PC-3 (cell line): Measurements from ENCODE around the gene NLRP1. TPM values are rescaled to one million over a fixed set of nuclear protein-coding genes. Genes with fewer than 3 reads are reported as not detected.

Experiments
- ATAC-seq: fragments of 200-7000 bp; cut with Tn5 transposase; 2 replicates; pipeline ENCODE4 v1.9.1; 2020; ENCODE audit warnings: mild to moderate bottlenecking, moderate library complexity
- BruUV-seq: library from RNA; stranded (reverse); fragments of 400-500 nt; replicated peaks from 2 replicates; lab custom pipeline; 2021; lab: Mats Ljungman, UMichigan
- CTCF ChIA-PET: fragments of 300-600 bp; sonication (Branson Sonifier 250); formaldehyde crosslinking; loops from one replicate; lab custom pipeline; 2022; ENCODE audit warnings: antibody characterized with exemption; lab: Charles Lee
- POLR2A ChIA-PET: fragments of 300-600 bp; sonication (Branson Sonifier 250); formaldehyde crosslinking; loops from one replicate; lab custom pipeline; 2022; ENCODE audit warnings: antibody characterized with exemption; ENCODE audit not compliant: unreplicated experiment; lab: Charles Lee
- DNase-seq: peaks from one replicate; pipeline ENCODE4 v3.0.0-alpha.2; 2015
- H2AFZ ChIP-seq: fragments of 300-600 bp; sonication (generic); 2 replicates; pipeline ENCODE4 v1.6.0; 2016; ENCODE audit warnings: antibody characterized with exemption, low read length
- H3F3A ChIP-seq: fragments of 300-600 bp; sonication (generic); one replicate; pipeline ENCODE4 v1.6.0; 2017; ENCODE audit warnings: antibody characterized with exemption, low read length, control low read depth, mild to moderate bottlenecking; ENCODE audit not compliant: unreplicated experiment
- H3K27ac ChIP-seq: fragments of 300-600 bp; sonication (generic); 2 replicates; pipeline ENCODE4 v1.5.1; 2016; ENCODE audit warnings: mild to moderate bottlenecking, low read length
- H3K27me3 ChIP-seq: fragments of 300-600 bp; sonication (generic); 2 replicates; pipeline ENCODE4 v1.6.1; 2016; ENCODE audit warnings: low read length, mixed read lengths
- H3K36me3 ChIP-seq: fragments of 300-600 bp; sonication (generic); 2 replicates; pipeline ENCODE4 v1.6.1; 2016; ENCODE audit warnings: low read depth, mixed run types, low read length, mixed read lengths
- H3K4me1 ChIP-seq: fragments of 300-600 bp; sonication (generic); 2 replicates; pipeline ENCODE4 v1.5.1; 2016; ENCODE audit warnings: low read length; ENCODE audit not compliant: insufficient read depth
- H3K4me2 ChIP-seq: fragments of 300-600 bp; sonication (generic); 2 replicates; pipeline ENCODE4 v1.6.0; 2016; ENCODE audit warnings: low read length
- H3K4me3 ChIP-seq: fragments of 300-600 bp; sonication (generic); 2 replicates; pipeline ENCODE4 v1.5.1; 2016; ENCODE audit warnings: mild to moderate bottlenecking, low read length, mixed read lengths
- H3K79me2 ChIP-seq: fragments of 300-600 bp; sonication (generic); 2 replicates; pipeline ENCODE4 v1.6.1; 2017; ENCODE audit warnings: low read length, mixed read lengths
- H3K9ac ChIP-seq: fragments of 300-600 bp; sonication (generic); 2 replicates; pipeline ENCODE4 v1.6.0; 2016; ENCODE audit warnings: mild to moderate bottlenecking, low read length
- H3K9me2 ChIP-seq: fragments of 300-600 bp; sonication (generic); replicated peaks from 2 replicates; pipeline ENCODE4 v1.6.1; 2016; ENCODE audit warnings: mixed run types, low read length, mixed read lengths
- H3K9me3 ChIP-seq: fragments of 300-600 bp; sonication (generic); 2 replicates; pipeline ENCODE4 v1.6.1; 2016; ENCODE audit warnings: low read length, mixed read lengths
- H4K20me1 ChIP-seq: fragments of 300-600 bp; sonication (generic); 2 replicates; pipeline ENCODE4 v1.6.1; 2016; ENCODE audit warnings: low read length, mixed read lengths
- EZH2 ChIP-seq: fragments of 300-600 bp; sonication (generic); IDR thresholded peaks from one replicate; pipeline ENCODE4 v1.6.1; 2017; ENCODE audit warnings: antibody characterized with exemption, mild to moderate bottlenecking, low read length; ENCODE audit not compliant: unreplicated experiment
- EZH2phosphoT487 ChIP-seq: fragments of 300-600 bp; sonication (generic); IDR thresholded peaks from 2 replicates; pipeline ENCODE4 v1.6.1; 2018; ENCODE audit warnings: mild to moderate bottlenecking, antibody characterized with exemption, low read length, borderline replicate concordance
- intact Hi-C: fragments of 100-400 bp; cut with micrococcal nuclease; formaldehyde crosslinking; loops from 2 replicates; pipeline ENCODE4 v1.9.0; 2023
- total RNA-seq: library from RNA; depleted of rRNA; stranded (reverse); fragments of >200 nt; gene quantifications from 2 replicates; pipeline ENCODE4 v1.2.3, GENCODE V29; 2014
- TF ChIP-seq, protein P1 (sequence below): fragments of 300-600 bp; sonication (generic); conservative IDR thresholded peaks from 2 replicates; pipeline ENCODE4 v1.5.1; 2017; ENCODE audit warnings: antibody characterized with exemption, low read depth, mild to moderate bottlenecking, low read length

The NLRP1 gene
- total RNA-seq, 1 experiment from 2014 or later, result 1.8 TPM

DNA sequence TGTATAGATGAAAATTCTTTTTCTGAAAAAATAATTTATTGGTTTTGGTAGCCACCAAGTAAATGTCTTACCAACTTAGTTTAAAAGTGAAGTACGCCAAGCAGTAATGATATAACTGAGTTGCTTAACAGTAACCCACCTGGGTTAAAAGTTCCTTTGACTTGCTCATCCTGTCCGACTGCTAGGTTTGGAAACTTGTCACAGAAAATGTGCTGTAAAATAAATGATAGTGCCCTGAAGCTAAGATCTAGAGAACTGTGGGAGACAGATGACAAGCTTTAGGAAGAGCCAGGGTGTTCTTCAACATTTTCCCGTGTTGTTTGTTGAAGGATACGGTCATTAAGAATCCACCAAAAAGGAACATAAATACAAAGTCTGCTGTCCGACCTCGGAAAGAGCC is 103.3 kb downstream of the NLRP1 start:
- ATAC-seq, result no peak
- no peaks in the 10 kb centered on the region for H3F3A ChIP-seq
- ChIA-PET POLR2A (interaction anchor here (0.5 kb wide), 1 partner anchor 1159 kb away, joined by 4 read pairs; the partner anchor contains the start of gene KIAA0753), CTCF (no interaction called here)
- DNase-seq, result no peak
- H3K36me3 ChIP-seq, result peaks cover 69% of the 10 kb centered on the region
- no peaks in the 10 kb centered on the region for H3K9me2 ChIP-seq
- H3K27ac ChIP-seq, result no peak overlapping the region
- intact Hi-C loops, result no loop called here
- peaks cover 41% of the 10 kb centered on the region for H3K79me2 ChIP-seq
- TF ChIP-seq EZH2phosphoT487 (no peak), EZH2 (no peak)
- TF ChIP-seq, protein P1, sequence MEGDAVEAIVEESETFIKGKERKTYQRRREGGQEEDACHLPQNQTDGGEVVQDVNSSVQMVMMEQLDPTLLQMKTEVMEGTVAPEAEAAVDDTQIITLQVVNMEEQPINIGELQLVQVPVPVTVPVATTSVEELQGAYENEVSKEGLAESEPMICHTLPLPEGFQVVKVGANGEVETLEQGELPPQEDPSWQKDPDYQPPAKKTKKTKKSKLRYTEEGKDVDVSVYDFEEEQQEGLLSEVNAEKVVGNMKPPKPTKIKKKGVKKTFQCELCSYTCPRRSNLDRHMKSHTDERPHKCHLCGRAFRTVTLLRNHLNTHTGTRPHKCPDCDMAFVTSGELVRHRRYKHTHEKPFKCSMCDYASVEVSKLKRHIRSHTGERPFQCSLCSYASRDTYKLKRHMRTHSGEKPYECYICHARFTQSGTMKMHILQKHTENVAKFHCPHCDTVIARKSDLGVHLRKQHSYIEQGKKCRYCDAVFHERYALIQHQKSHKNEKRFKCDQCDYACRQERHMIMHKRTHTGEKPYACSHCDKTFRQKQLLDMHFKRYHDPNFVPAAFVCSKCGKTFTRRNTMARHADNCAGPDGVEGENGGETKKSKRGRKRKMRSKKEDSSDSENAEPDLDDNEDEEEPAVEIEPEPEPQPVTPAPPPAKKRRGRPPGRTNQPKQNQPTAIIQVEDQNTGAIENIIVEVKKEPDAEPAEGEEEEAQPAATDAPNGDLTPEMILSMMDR, result no peak
- H3K4me1 ChIP-seq, result peaks cover 8% of the 10 kb centered on the region
- BruUV-seq, result no TSS peak
- H3K9me3 ChIP-seq, result no peaks in the 10 kb centered on the region
- H3K27me3 ChIP-seq, result no peaks in the 10 kb centered on the region
- no peak overlapping the region for H3K4me3 ChIP-seq
- H4K20me1 ChIP-seq, result no peaks in the 10 kb centered on the region
- H3K9ac ChIP-seq, result no peak overlapping the region
- H2AFZ ChIP-seq, result no peak overlapping the region
- H3K4me2 ChIP-seq, result no peak overlapping the region

DNA sequence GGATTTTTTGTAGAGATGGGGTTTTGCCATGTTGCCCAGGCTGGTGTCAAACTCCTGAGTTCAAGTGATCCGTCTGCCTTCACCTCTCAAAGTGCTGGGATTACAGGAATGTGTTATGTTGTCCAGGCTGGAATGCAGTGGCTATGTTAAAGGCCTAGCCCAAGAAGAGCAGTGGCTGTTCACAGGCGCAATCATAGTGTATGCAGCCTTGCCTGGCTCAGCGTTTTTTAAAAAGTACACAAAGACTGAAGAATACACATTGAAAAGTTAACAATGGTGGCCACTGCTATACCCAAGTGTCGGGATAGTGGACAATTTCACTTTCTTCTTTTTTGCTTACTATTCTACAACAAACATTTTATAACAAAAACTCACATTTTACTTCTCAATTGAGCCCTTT is 105.3 kb downstream of the NLRP1 start:
- Histone ChIP-seq H3K27ac (no peak overlapping the region), H3K4me1 (no peaks in the 10 kb centered on the region), H2AFZ (no peak overlapping the region), H3K4me3 (no peak overlapping the region), H3K27me3 (no peaks in the 10 kb centered on the region), H4K20me1 (no peaks in the 10 kb centered on the region), H3K4me2 (no peak overlapping the region), H3K36me3 (peaks cover 70% of the 10 kb centered on the region), H3K9me3 (no peaks in the 10 kb centered on the region), H3K9me2 (no peaks in the 10 kb centered on the region), H3K79me2 (peaks cover 21% of the 10 kb centered on the region), H3F3A (no peaks in the 10 kb centered on the region), H3K9ac (no peak overlapping the region)
- TF ChIP-seq EZH2, result no peak
- TF ChIP-seq EZH2phosphoT487, result no peak
- TF ChIP-seq, protein P1, result no peak
- CTCF ChIA-PET, result no interaction called here
- POLR2A ChIA-PET, result no interaction called here
- ATAC-seq (no peak), DNase-seq (no peak)
- intact Hi-C loops, result no loop called here
- BruUV-seq, result no TSS peak

DNA sequence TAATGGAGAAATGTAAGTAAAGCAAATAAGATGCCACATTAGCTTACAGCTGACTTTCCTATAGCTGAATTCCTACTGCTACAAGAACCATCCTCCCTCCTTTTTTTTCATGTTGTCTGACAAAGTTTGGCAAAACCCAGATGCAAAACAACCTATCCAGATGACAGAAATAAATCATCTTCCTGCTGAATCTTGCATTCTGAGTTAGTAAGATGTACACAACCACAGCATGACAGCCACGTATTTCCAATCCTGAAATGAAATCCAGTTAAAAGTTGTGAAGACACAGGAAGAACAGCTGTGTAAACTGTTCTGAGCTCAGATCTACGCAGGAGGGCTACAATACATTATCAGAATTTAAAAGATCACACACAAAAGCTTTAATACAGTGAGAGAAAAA is 110.4 kb downstream of the NLRP1 start:
- no peaks in the 10 kb centered on the region for H3K9me3 ChIP-seq
- no peaks in the 10 kb centered on the region for H3K9me2 ChIP-seq
- peaks cover 33% of the 10 kb centered on the region for H3K36me3 ChIP-seq
- H3K79me2 ChIP-seq, result no peaks in the 10 kb centered on the region
- ChIA-PET CTCF (no interaction called here), POLR2A (no interaction called here)
- no peak overlapping the region for H3K4me2 ChIP-seq
- DNase-seq, result no peak
- no peaks in the 10 kb centered on the region for H3K4me1 ChIP-seq
- intact Hi-C loops, result no loop called here
- H3K27ac ChIP-seq, result no peak overlapping the region
- H3K9ac ChIP-seq, result no peak overlapping the region
- H3F3A ChIP-seq, result peaks cover 6% of the 10 kb centered on the region
- TF ChIP-seq EZH2phosphoT487 (no peak), EZH2 (no peak)
- TF ChIP-seq, protein P1, result no peak
- ATAC-seq, result no peak
- no TSS peak for BruUV-seq
- no peak overlapping the region for H3K4me3 ChIP-seq
- no peaks in the 10 kb centered on the region for H4K20me1 ChIP-seq
- no peak overlapping the region for H2AFZ ChIP-seq
- no peaks in the 10 kb centered on the region for H3K27me3 ChIP-seq
